ENCODE data around the gene UGT8.

GRCh38 chr4:114636192-114636935 lies 37.8 kb downstream of the UGT8 start:
- TF ChIP-seq, protein P1, sequence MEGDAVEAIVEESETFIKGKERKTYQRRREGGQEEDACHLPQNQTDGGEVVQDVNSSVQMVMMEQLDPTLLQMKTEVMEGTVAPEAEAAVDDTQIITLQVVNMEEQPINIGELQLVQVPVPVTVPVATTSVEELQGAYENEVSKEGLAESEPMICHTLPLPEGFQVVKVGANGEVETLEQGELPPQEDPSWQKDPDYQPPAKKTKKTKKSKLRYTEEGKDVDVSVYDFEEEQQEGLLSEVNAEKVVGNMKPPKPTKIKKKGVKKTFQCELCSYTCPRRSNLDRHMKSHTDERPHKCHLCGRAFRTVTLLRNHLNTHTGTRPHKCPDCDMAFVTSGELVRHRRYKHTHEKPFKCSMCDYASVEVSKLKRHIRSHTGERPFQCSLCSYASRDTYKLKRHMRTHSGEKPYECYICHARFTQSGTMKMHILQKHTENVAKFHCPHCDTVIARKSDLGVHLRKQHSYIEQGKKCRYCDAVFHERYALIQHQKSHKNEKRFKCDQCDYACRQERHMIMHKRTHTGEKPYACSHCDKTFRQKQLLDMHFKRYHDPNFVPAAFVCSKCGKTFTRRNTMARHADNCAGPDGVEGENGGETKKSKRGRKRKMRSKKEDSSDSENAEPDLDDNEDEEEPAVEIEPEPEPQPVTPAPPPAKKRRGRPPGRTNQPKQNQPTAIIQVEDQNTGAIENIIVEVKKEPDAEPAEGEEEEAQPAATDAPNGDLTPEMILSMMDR (IDR thresholded peaks at IDR 0.05; ENCODE audit: insufficient read depth, low read length): no peak
- no peak for TF ChIP-seq GABPA (IDR thresholded peaks at IDR 0.05; ENCODE audit: low read depth)
- no peak for TF ChIP-seq POLR2AphosphoS5 (IDR thresholded peaks at IDR 0.05; ENCODE audit: low read depth)
- no peak for TF ChIP-seq REST (IDR thresholded peaks at IDR 0.05; ENCODE audit: insufficient replicate concordance, low read depth)

Measured in HL-60 (cell line).